Measurements from ENCODE around the gene CEP104. TPM values are rescaled to one million over a fixed set of nuclear protein-coding genes. Genes with fewer than 3 reads are reported as not detected.

Gene CEP104
- total and polyA plus RNA-seq, 2 experiments from 2014 or later: 20.5 to 32.2 TPM

GRCh38 chr1:3883194-3883925 is 26.3 kb upstream of the CEP104 start (continued):
- no peak for TF ChIP-seq CREB1 (CRISPR knock-in tag; IDR thresholded peaks at IDR 0.05; ENCODE audit: low read depth)
- no peak for TF ChIP-seq EZH2phosphoT487 (IDR thresholded peaks at IDR 0.05; ENCODE audit: unreplicated experiment)
- no peak for TF ChIP-seq ZNF114 (CRISPR knock-in tag; IDR thresholded peaks at IDR 0.05)

DNA sequence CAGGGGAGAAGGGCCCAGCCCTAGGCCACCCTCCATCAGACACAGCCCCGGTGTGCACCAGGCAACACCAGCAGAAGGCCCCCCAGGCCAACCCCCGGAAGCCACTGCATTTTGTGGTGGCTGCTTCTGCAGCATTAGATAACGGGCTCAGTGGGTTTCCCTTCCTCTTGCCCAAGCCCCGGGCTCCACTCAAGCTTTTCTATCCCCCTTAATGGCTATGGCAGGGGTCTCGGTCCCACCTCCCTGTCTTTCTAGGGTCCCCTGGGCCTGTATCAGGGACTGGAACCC is 24.1 kb upstream of the CEP104 start:
- Histone ChIP-seq H3K4me1 (ENCODE audit: insufficient read depth) (no peaks in the 10 kb centered on the region), H3K27me3 (ENCODE audit: insufficient read depth) (no peaks in the 10 kb centered on the region), H3K79me2 (replicated peaks; ENCODE audit: insufficient read depth) (no peaks in the 10 kb centered on the region), H3K36me3 (ENCODE audit: insufficient read depth) (no peaks in the 10 kb centered on the region), H3K4me3 (no peak overlapping the region), H3F3A (replicated peaks; ENCODE audit: low read depth) (no peaks in the 10 kb centered on the region), H2AFZ (no peak overlapping the region), H3K4me2 (no peak overlapping the region), H4K20me1 (replicated peaks; ENCODE audit: insufficient read depth) (no peaks in the 10 kb centered on the region), H3K9me2 (ENCODE audit: insufficient read depth) (no peaks in the 10 kb centered on the region; the same call in 1 of the 2 replicates), H3K27ac (ENCODE audit: low read depth) (no peak overlapping the region)
- Mint-ChIP-seq H3K4me1 (no peaks in the 10 kb centered on the region), H3K27ac (no peak overlapping the region), H3K36me3 (ENCODE audit: low read depth) (peaks cover 25% of the 10 kb centered on the region), H3K9me3 (peaks cover 18% of the 10 kb centered on the region), H3K27me3 (ENCODE audit: insufficient read depth, low read depth, poor library complexity) (peaks cover 4% of the 10 kb centered on the region), H3K4me3 (no peak overlapping the region)
- DNase-seq (ENCODE audit: low spot score) (no peak), ATAC-seq (no peak)
- TF ChIP-seq JUNB (IDR thresholded peaks at IDR 0.05; ENCODE audit: unreplicated experiment) (no peak), EZH2 (IDR thresholded peaks at IDR 0.05; ENCODE audit: low read depth, unreplicated experiment) (no peak)

GRCh38 chr1:3880429-3881192 is 23.6 kb upstream of the CEP104 start:
- H3K9me2 ChIP-seq (ENCODE audit: insufficient read depth): no peaks in the 10 kb centered on the region; the same call in 1 of the 2 replicates
- H3K79me2 ChIP-seq (replicated peaks; ENCODE audit: insufficient read depth): no peaks in the 10 kb centered on the region
- peaks cover 18% of the 10 kb centered on the region for H3K9me3 Mint-ChIP-seq
- H3K36me3 Mint-ChIP-seq (ENCODE audit: low read depth): peaks cover 28% of the 10 kb centered on the region
- H3K27me3 ChIP-seq (ENCODE audit: insufficient read depth): no peaks in the 10 kb centered on the region
- H3K4me1 Mint-ChIP-seq: no peaks in the 10 kb centered on the region
- H3K36me3 ChIP-seq (ENCODE audit: insufficient read depth): no peaks in the 10 kb centered on the region
- no peak overlapping the region for H3K27ac Mint-ChIP-seq
- H3K4me3 ChIP-seq: no peak overlapping the region
- H4K20me1 ChIP-seq (replicated peaks; ENCODE audit: insufficient read depth): no peaks in the 10 kb centered on the region
- H3F3A ChIP-seq (replicated peaks; ENCODE audit: low read depth): no peaks in the 10 kb centered on the region
- H2AFZ ChIP-seq: no peak overlapping the region
- no peak overlapping the region for H3K4me3 Mint-ChIP-seq
- H3K4me2 ChIP-seq: no peak overlapping the region
- DNase-seq (ENCODE audit: low spot score) (no peak), ATAC-seq (no peak)
- H3K4me1 ChIP-seq (ENCODE audit: insufficient read depth): no peaks in the 10 kb centered on the region
- H3K27me3 Mint-ChIP-seq (ENCODE audit: insufficient read depth, low read depth, poor library complexity): peaks cover 4% of the 10 kb centered on the region
- H3K27ac ChIP-seq (ENCODE audit: low read depth): no peak overlapping the region
- TF ChIP-seq CTCF (conservative IDR thresholded peaks at IDR 0.05; ENCODE audit: low read depth in 2 of 2) (no peak), EZH2phosphoT487 (IDR thresholded peaks at IDR 0.05; ENCODE audit: unreplicated experiment) (no peak), STAT1 (IDR thresholded peaks at IDR 0.05; ENCODE audit: unreplicated experiment) (no peak), CREB1 (CRISPR knock-in tag; IDR thresholded peaks at IDR 0.05; ENCODE audit: low read depth) (no peak), POLR2AphosphoS5 (IDR thresholded peaks at IDR 0.05; ENCODE audit: low read depth) (no peak), JUNB (IDR thresholded peaks at IDR 0.05; ENCODE audit: unreplicated experiment) (no peak)
- TF ChIP-seq, protein P1, sequence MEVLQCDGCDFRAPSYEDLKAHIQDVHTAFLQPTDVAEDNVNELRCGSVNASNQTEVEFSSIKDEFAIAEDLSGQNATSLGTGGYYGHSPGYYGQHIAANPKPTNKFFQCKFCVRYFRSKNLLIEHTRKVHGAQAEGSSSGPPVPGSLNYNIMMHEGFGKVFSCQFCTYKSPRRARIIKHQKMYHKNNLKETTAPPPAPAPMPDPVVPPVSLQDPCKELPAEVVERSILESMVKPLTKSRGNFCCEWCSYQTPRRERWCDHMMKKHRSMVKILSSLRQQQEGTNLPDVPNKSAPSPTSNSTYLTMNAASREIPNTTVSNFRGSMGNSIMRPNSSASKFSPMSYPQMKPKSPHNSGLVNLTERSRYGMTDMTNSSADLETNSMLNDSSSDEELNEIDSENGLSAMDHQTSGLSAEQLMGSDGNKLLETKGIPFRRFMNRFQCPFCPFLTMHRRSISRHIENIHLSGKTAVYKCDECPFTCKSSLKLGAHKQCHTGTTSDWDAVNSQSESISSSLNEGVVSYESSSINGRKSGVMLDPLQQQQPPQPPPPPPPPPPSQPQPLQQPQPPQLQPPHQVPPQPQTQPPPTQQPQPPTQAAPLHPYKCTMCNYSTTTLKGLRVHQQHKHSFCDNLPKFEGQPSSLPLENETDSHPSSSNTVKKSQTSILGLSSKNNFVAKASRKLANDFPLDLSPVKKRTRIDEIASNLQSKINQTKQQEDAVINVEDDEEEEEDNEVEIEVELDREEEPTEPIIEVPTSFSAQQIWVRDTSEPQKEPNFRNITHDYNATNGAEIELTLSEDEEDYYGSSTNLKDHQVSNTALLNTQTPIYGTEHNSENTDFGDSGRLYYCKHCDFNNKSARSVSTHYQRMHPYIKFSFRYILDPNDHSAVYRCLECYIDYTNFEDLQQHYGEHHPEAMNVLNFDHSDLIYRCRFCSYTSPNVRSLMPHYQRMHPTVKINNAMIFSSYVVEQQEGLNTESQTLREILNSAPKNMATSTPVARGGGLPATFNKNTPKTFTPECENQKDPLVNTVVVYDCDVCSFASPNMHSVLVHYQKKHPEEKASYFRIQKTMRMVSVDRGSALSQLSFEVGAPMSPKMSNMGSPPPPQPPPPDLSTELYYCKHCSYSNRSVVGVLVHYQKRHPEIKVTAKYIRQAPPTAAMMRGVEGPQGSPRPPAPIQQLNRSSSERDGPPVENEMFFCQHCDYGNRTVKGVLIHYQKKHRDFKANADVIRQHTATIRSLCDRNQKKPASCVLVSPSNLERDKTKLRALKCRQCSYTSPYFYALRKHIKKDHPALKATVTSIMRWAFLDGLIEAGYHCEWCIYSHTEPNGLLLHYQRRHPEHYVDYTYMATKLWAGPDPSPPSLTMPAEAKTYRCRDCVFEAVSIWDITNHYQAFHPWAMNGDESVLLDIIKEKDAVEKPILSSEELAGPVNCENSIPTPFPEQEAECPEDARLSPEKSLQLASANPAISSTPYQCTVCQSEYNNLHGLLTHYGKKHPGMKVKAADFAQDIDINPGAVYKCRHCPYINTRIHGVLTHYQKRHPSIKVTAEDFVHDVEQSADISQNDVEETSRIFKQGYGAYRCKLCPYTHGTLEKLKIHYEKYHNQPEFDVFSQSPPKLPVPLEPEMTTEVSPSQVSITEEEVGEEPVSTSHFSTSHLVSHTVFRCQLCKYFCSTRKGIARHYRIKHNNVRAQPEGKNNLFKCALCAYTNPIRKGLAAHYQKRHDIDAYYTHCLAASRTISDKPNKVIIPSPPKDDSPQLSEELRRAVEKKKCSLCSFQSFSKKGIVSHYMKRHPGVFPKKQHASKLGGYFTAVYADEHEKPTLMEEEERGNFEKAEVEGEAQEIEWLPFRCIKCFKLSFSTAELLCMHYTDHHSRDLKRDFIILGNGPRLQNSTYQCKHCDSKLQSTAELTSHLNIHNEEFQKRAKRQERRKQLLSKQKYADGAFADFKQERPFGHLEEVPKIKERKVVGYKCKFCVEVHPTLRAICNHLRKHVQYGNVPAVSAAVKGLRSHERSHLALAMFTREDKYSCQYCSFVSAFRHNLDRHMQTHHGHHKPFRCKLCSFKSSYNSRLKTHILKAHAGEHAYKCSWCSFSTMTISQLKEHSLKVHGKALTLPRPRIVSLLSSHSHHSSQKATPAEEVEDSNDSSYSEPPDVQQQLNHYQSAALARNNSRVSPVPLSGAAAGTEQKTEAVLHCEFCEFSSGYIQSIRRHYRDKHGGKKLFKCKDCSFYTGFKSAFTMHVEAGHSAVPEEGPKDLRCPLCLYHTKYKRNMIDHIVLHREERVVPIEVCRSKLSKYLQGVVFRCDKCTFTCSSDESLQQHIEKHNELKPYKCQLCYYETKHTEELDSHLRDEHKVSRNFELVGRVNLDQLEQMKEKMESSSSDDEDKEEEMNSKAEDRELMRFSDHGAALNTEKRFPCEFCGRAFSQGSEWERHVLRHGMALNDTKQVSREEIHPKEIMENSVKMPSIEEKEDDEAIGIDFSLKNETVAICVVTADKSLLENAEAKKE (CRISPR knock-in tag; IDR thresholded peaks at IDR 0.05): no peak

Data from GM23338 (cell line).